MM.1S (cell line): ENCODE measurements around the gene TTC7B.

Source experiments
- DNase-seq: peaks from one replicate; pipeline ENCODE4 v3.0.0-alpha.2; 2015
- H2AFZ ChIP-seq: fragments of 300-600 bp; sonication (generic); 2 replicates; pipeline ENCODE4 v1.6.0; 2016; ENCODE audit warnings: antibody characterized with exemption, low read length
- H3F3A ChIP-seq: fragments of 300-600 bp; sonication (generic); 2 replicates; pipeline ENCODE4 v1.6.1; 2016; ENCODE audit warnings: mild to moderate bottlenecking, antibody characterized with exemption, low read length, moderate library complexity, mixed read lengths; ENCODE audit not compliant: insufficient read depth
- H3K27ac ChIP-seq: fragments of 300-600 bp; sonication (generic); 2 replicates; pipeline ENCODE4 v1.5.1; 2016; ENCODE audit warnings: mild to moderate bottlenecking, low read length
- H3K27me3 ChIP-seq: fragments of 300-600 bp; sonication (generic); replicated peaks from 2 replicates; pipeline ENCODE4 v1.6.0; 2016; ENCODE audit warnings: low read length; ENCODE audit not compliant: insufficient read depth
- H3K36me3 ChIP-seq: fragments of 300-600 bp; sonication (generic); replicated peaks from 2 replicates; pipeline ENCODE4 v1.6.1; 2016; ENCODE audit warnings: mild to moderate bottlenecking, low read length, mixed read lengths; ENCODE audit not compliant: insufficient read depth
- H3K4me1 ChIP-seq: fragments of 300-600 bp; sonication (generic); 2 replicates; pipeline ENCODE4 v1.6.1; 2016; ENCODE audit warnings: low read length, mixed read lengths
- H3K4me2 ChIP-seq: fragments of 300-600 bp; sonication (generic); 2 replicates; pipeline ENCODE4 v1.6.0; 2016; ENCODE audit warnings: low read depth, low read length
- H3K4me3 ChIP-seq: fragments of 300-600 bp; sonication (generic); 2 replicates; pipeline ENCODE4 v1.5.1; 2016; ENCODE audit warnings: low read length, mixed read lengths
- H3K79me2 ChIP-seq: fragments of 300-600 bp; sonication (generic); 2 replicates; pipeline ENCODE4 v1.6.1; 2016; ENCODE audit warnings: mixed run types, low read length, mixed read lengths
- H3K9ac ChIP-seq: fragments of 300-600 bp; sonication (generic); 2 replicates; pipeline ENCODE4 v1.6.1; 2016; ENCODE audit warnings: low read length, mixed read lengths
- H3K9me2 ChIP-seq: fragments of 300-600 bp; sonication (generic); replicated peaks from 2 replicates; pipeline ENCODE4 v1.6.1; 2016; ENCODE audit warnings: mild to moderate bottlenecking, low read length, mixed read lengths; ENCODE audit not compliant: insufficient read depth
- H3K9me3 ChIP-seq: fragments of 300-600 bp; sonication (generic); replicated peaks from 2 replicates; pipeline ENCODE4 v1.6.1; 2016; ENCODE audit warnings: mild to moderate bottlenecking, low read length, mixed read lengths; ENCODE audit not compliant: insufficient read depth
- H4K20me1 ChIP-seq: fragments of 300-600 bp; sonication (generic); 2 replicates; pipeline ENCODE4 v1.6.1; 2016; ENCODE audit warnings: mild to moderate bottlenecking, low read length, moderate library complexity, mixed read lengths; ENCODE audit not compliant: insufficient read depth
- CTCF ChIP-seq: fragments of 300-600 bp; sonication (generic); IDR thresholded peaks from 2 replicates; pipeline ENCODE4 v1.5.1; 2016; ENCODE audit warnings: antibody characterized with exemption, low read length, mixed read lengths
- EZH2 ChIP-seq: fragments of 300-600 bp; sonication (generic); optimal IDR thresholded peaks from 2 replicates; pipeline ENCODE3; 2017; ENCODE audit warnings: low read depth, mild to moderate bottlenecking, antibody characterized with exemption, low read length, mixed read lengths
- EZH2phosphoT487 ChIP-seq: fragments of 300-600 bp; sonication (generic); IDR thresholded peaks from 2 replicates; pipeline ENCODE4 v1.6.1; 2018; ENCODE audit warnings: antibody characterized with exemption, low read length

TTC7B gene

DNA sequence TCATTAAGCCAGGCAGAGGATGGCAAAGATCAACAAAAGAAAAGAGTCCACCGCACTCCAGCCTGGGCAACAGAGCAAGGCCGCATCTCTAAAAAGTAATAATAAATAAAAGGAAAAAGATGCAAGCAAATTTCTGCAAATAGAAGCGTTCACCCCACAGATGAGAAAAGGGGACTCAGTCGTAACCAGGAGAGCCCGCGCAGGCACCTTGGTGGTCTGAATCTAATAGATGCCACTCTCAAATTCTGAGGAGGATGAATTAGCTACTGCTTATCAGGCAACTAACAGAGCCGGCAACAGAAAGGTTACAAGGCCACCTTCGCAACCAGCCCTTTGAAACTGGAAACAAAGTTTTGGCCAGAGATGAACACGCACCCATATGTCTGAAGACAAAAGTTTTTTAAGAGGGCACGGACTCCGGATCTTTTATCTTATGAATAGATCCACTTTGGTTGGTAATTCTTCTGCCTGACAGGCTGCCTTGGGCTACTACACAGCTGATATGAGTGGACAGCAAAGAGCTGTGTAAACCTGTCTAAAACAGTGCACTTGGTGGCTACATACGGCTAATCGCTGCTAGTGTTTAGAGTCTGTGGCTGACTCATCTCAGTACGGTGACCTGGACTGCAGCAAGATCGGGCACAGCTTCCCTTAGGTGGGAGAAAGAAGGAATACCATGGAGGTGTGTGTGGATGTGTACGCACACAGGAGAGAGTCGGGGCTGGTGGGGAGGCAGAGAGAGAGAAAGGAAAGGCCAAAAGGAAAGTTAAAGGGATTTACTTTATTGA lies 32.9 kb upstream of the TTC7B start:
- TF ChIP-seq CTCF (no peak), EZH2phosphoT487 (no peak), EZH2 (no peak)
- Histone ChIP-seq H3F3A (no peaks in the 10 kb centered on the region), H3K9me3 (no peaks in the 10 kb centered on the region), H3K4me1 (no peaks in the 10 kb centered on the region), H3K4me2 (no peak overlapping the region), H3K27me3 (no peaks in the 10 kb centered on the region), H3K4me3 (no peak overlapping the region), H3K79me2 (no peaks in the 10 kb centered on the region), H3K9ac (no peak overlapping the region), H3K36me3 (no peaks in the 10 kb centered on the region), H3K9me2 (no peaks in the 10 kb centered on the region), H2AFZ (no peak overlapping the region), H4K20me1 (no peaks in the 10 kb centered on the region), H3K27ac (no peak overlapping the region)
- DNase-seq = no peak

- no peak for DNase-seq
- Histone ChIP-seq H3K79me2 (no peaks in the 10 kb centered on the region), H3K36me3 (no peaks in the 10 kb centered on the region), H2AFZ (no peak overlapping the region), H3K4me2 (no peak overlapping the region), H4K20me1 (no peaks in the 10 kb centered on the region), H3K9me2 (no peaks in the 10 kb centered on the region), H3F3A (no peaks in the 10 kb centered on the region), H3K4me1 (no peaks in the 10 kb centered on the region), H3K27me3 (no peaks in the 10 kb centered on the region), H3K27ac (no peak overlapping the region), H3K9me3 (no peaks in the 10 kb centered on the region), H3K9ac (no peak overlapping the region), H3K4me3 (no peak overlapping the region)
- TF ChIP-seq CTCF (no peak), EZH2phosphoT487 (no peak), EZH2 (no peak)
Measured at GRCh38 chr14:90846511-90846910, 30.3 kb upstream of the TTC7B start.

DNA sequence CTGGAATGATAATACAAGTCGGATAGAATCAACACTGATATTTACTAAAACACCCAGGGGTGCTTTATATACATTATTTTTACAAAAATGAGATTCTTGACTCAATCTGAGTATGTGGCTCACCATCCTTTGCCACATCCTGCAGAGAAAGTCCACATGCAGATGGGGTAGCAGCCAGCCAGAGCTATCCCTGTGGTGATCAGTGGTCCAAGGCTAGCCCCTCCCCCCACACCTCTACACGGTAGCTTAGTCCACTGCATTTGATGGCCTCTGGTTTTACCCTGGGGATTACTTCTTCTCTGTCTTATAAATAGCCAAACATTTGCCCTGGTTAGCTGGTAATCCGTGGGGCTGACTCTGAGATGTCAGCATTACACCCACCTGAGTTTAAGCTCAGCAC lies 28.1 kb upstream of the TTC7B start:
- TF ChIP-seq CTCF (no peak), EZH2 (no peak), EZH2phosphoT487 (no peak)

More for the DNA sequence above, 28.1 kb upstream of the TTC7B start:
- Histone ChIP-seq H3K4me1 (no peaks in the 10 kb centered on the region), H3K9me2 (no peaks in the 10 kb centered on the region), H3K9ac (no peak overlapping the region), H3K27me3 (no peaks in the 10 kb centered on the region), H3K27ac (no peak overlapping the region), H3K4me3 (no peak overlapping the region), H3K36me3 (no peaks in the 10 kb centered on the region), H3K79me2 (no peaks in the 10 kb centered on the region), H3K9me3 (no peaks in the 10 kb centered on the region), H4K20me1 (no peaks in the 10 kb centered on the region), H3F3A (no peaks in the 10 kb centered on the region), H3K4me2 (no peak overlapping the region), H2AFZ (no peak overlapping the region)
- DNase-seq = no peak
